Thymus (tissue), 11 donors: ENCODE measurements around the gene NUP133. TPM values are rescaled to one million over a fixed set of nuclear protein-coding genes. Genes with fewer than 3 reads are reported as not detected.
A peak's percentile ranks its signal among the peaks of the same experiment; 100 is the strongest.

Experiments
- DNase-seq, 9 donors: peaks; one replicate each; pipeline ENCODE4 v3.0.0-alpha.2; 2013; ENCODE audit warnings: low spot score in 9 of 9, low read depth in 6 of 9, missing footprints in 1 of 9
- H3K27ac ChIP-seq, 2 donors: one replicate each; pipeline ENCODE4 v1.5.1; 2013; ENCODE audit warnings: control low read depth in 1 of 2, low read depth in 1 of 2, low read length in 1 of 2, mild to moderate bottlenecking in 1 of 2, moderate library complexity in 1 of 2
- H3K27me3 ChIP-seq, 2 donors: one replicate each; pipeline ENCODE4 v1.5.1; 2013; ENCODE audit warnings: low read length in 1 of 2; ENCODE audit not compliant: control insufficient read depth in 2 of 2, insufficient read depth in 1 of 2
- H3K36me3 ChIP-seq, 2 donors: one replicate each; pipeline ENCODE4 v1.5.1; 2013; ENCODE audit warnings: low read length in 1 of 2, mild to moderate bottlenecking in 1 of 2, moderate library complexity in 1 of 2; ENCODE audit not compliant: control insufficient read depth in 2 of 2, insufficient read depth in 2 of 2
- H3K4me1 ChIP-seq, 2 donors: one replicate each; pipeline ENCODE4 v1.5.1; 2013; ENCODE audit warnings: low read length in 2 of 2; ENCODE audit not compliant: control insufficient read depth in 2 of 2, insufficient read depth in 2 of 2
- H3K4me3 ChIP-seq, 2 donors: one replicate each; pipeline ENCODE4 v1.5.1; 2013; ENCODE audit warnings: low read length in 2 of 2, control low read depth in 1 of 2, mild to moderate bottlenecking in 1 of 2
- H3K9me3 ChIP-seq, 2 donors: one replicate each; pipeline ENCODE4 v1.5.1; 2013; ENCODE audit warnings: low read length in 1 of 2, mild to moderate bottlenecking in 1 of 2; ENCODE audit not compliant: control insufficient read depth in 2 of 2, insufficient read depth in 1 of 2
- WGBS: extraction: QIAGEN DNeasy Blood & Tissue Kit; methylation state at CpG from one replicate; pipeline ENCODE4 v1.1.7; 2013; 5-methylcytosine and 5-hydroxymethylcytosine counted together
- polyA plus RNA-seq: library from polyadenylated mRNA; stranded (reverse); fragments of 200-250 nt; gene quantifications from one replicate; pipeline ENCODE4 v1.2.3, GENCODE V29; 2013
- total RNA-seq: library from RNA; stranded (reverse); fragments of 120-200 nt; gene quantifications from one replicate; pipeline ENCODE4 v1.2.4, GENCODE V29; 2013
- donor health status: healthy.

The NUP133 gene
- total and polyA plus RNA-seq, 2 donors, result 38.5 to 39.4 TPM

DNA sequence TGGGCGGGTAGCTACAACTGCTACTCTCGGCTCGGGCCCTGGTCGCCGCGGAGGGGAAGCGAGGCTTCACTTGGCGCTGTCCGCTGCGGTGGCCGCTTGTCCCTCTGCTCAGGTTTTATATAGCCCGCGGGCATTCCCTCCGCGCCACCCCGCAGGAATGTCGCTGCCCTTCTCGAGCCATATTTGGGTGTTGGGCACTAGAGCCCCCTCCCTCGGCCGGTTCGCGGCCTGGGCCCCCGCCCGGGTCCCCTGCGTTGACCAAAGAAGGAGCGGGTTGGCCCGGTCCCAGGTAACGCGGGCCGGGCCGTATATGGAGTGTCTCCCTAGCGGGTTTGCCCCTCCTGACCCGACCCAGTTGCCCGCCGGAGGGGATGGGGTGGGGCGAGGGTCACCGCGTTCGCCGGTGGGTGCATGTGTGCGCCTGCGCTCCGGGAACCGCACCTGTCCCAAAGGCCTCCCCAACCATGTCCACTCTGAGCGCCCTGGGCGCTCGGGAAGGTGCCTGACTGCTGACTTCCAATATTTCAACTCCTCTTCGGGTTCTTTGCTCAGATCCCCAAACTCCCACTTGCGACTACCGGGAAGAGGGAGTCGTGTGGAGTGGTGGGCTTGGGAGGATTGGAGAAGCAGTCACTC lies 74.0 kb downstream of the NUP133 start, which contains the start of gene ACTA1:
ACTA1 (minus strand) TSS at position 90 of the 636 bp plus-strand sequence. CDS start 979 bp downstream, outside the sequence.
- no peak for DNase-seq
- Histone ChIP-seq H3K36me3 (no peaks in the 10 kb centered on the region), H3K4me1 (peaks cover 0 to 9% of the 10 kb centered on the region in 2 donors), H3K27ac (no peak within 1 kb of the TSS), H3K9me3 (peaks cover 1 to 3% of the 10 kb centered on the region in 2 donors), H3K27me3 (peaks cover 63 to 82% of the 10 kb centered on the region in 2 donors), H3K4me3 (no peak within 1 kb of the TSS)
- WGBS, result 5% methylated on average over 51 of the region's 51 CpGs

DNA sequence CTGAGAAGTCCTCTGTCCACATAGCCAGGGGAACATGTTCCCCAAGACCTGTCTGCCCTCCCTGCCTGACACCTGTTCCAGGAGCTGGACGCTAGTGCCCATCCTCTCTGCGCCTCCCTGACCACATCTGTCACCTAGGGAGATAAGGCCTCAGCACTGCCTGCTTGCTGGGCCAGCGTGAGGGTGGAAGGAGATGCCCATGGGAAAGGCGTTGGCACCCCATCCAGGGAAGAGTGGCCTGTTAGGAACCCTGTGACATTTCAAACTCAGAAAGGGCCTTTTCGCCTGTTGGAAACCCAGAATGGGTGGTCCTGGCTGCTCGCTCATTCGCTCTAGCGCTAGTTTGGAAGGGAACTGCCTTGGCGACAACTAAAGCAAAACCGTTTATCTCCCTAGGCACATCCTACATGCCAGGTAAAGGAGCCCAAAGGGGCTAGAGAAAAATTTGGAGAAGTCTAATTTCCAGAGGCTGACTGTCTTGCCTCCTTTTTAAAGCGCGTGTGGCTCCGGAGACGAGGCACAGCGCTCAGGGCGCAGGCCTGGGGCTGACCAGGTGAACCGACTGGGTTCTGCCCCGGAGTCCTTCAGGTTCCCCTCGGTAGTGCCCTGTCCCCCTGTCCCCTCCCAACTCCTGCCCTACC lies 74.7 kb downstream of the NUP133 start:
- Histone ChIP-seq H3K9me3 (peaks cover 1 to 3% of the 10 kb centered on the region in 2 donors), H3K4me1 (peaks cover 0 to 9% of the 10 kb centered on the region in 2 donors), H3K4me3 (no peak overlapping the region), H3K27me3 (peaks cover 63 to 88% of the 10 kb centered on the region in 2 donors), H3K27ac (no peak overlapping the region), H3K36me3 (no peaks in the 10 kb centered on the region)
- WGBS, result 19% methylated on average over 19 of the region's 19 CpGs
- no peak for DNase-seq

DNA sequence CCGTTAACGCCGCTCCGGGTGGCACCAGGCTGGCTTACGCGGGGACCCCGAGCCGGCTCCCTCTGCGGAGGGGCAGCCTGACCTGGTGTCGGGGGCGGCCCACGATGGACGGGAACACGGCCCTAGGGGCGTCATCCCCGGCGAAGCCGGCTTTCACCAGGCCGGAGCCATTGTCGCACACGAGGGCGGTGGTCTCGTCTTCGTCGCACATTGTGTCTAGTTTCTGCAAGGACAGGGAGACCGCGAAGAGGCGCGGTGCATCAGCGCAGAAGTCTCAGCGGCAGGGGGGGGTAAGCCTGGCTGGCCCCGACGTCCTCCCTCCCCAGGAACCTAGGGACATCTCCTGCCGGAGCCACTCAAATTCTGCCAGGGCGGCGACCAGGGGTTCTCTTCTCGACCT lies 75.2 kb downstream of the NUP133 start:
- peaks cover 0 to 9% of the 10 kb centered on the region in 2 donors for H3K4me1 ChIP-seq
- H3K36me3 ChIP-seq, result no peaks in the 10 kb centered on the region
- peaks cover 63 to 92% of the 10 kb centered on the region in 2 donors for H3K27me3 ChIP-seq
- H3K27ac ChIP-seq, result no peak overlapping the region
- no peak overlapping the region for H3K4me3 ChIP-seq
- peaks cover 1 to 3% of the 10 kb centered on the region in 2 donors for H3K9me3 ChIP-seq
- no peak for DNase-seq
- 14% methylated on average over 37 of the region's 37 CpGs for WGBS

DNA sequence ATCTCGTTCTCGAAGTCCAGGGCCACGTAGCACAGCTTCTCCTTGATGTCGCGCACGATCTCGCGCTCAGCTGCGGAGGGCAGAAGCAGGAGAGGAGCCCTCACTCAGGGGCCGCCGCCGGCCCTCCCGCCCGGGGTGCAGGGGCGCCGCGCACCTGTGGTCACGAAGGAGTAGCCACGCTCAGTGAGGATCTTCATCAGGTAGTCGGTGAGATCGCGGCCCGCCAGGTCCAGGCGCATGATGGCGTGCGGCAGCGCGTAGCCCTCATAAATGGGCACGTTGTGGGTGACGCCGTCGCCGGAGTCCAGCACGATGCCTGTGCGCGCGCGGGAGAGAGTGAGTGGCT lies 76.1 kb downstream of the NUP133 start:
- H3K4me1 ChIP-seq, result peaks cover 0 to 9% of the 10 kb centered on the region in 2 donors
- H3K27me3 ChIP-seq, result peaks cover 68 to 97% of the 10 kb centered on the region in 2 donors
- no peak overlapping the region for H3K27ac ChIP-seq
- H3K4me3 ChIP-seq, result peak overlapping the region in 1 of 2 donors; percentile 11
- peaks cover 1 to 3% of the 10 kb centered on the region in 2 donors for H3K9me3 ChIP-seq
- no peak for DNase-seq
- 10% methylated on average over 38 of the region's 38 CpGs for WGBS
- no peaks in the 10 kb centered on the region for H3K36me3 ChIP-seq

DNA sequence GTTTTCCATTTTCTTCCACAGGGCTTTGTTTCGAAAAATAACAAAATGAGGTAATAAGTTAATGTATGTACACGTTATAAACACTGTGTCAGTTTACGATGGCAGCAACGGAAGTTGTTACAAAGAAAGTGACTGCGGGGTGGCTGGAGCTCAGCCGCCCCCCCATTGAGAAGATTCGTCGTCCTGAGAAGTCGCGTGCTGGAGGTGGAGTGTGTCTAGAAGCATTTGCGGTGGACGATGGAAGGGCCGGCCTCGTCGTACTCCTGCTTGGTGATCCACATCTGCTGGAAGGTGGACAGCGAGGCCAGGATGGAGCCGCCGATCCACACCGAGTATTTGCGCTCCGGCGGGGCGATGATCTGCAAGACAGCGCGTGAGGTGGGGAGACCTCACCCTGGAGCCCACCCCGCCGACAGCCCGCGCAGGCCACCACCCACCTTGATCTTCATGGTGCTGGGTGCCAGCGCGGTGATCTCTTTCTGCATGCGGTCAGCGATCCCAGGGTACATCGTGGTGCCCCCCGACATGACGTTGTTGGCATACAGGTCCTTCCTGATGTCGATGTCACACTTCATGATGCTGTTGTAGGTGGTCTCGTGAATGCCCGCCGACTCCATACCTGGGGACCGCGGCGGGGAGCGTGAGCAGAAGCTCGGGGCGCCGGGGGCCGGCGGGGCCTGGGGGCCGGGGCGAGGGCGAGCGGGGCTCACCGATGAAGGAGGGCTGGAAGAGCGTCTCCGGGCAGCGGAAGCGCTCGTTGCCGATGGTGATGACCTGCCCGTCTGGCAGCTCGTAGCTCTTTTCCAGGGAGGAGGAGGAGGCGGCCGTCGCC lies 76.6 kb downstream of the NUP133 start:
- H3K4me3 ChIP-seq, result peak overlapping the region in 1 of 2 donors; percentile 11
- no peak overlapping the region for H3K27ac ChIP-seq
- peaks cover 0 to 9% of the 10 kb centered on the region in 2 donors for H3K4me1 ChIP-seq
- H3K27me3 ChIP-seq, result peaks cover 69 to 98% of the 10 kb centered on the region in 2 donors
- peaks cover 1 to 3% of the 10 kb centered on the region in 2 donors for H3K9me3 ChIP-seq
- H3K36me3 ChIP-seq, result no peaks in the 10 kb centered on the region
- DNase-seq, result no peak
- 9% methylated on average over 65 of the region's 65 CpGs for WGBS

DNA sequence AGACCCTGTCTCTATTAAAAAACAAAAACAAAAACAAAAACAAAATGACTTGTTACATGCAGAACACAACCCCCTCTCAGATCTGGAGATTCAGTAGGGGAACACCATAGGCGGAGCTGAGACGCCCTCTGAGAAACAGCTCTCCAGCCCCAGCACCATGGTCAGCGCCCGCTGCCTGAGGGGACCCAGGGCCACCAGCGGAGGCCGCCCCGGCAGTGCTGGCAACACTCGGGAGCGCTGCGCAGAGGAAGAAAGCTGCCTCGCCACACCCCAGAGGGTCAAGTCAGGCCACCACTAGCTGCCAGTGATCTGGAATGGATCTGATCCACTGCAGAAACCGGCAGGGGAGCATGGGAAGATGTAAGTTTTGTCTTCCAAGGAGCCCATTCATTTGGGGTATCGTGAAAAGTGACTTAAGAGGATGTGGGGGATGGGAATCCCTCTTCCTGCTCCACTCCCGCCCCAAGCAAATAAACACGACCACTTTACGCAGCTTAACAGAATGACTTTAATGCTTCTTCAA lies 77.3 kb downstream of the NUP133 start:
- H3K4me1 ChIP-seq, result peaks cover 0 to 9% of the 10 kb centered on the region in 2 donors
- H3K27ac ChIP-seq, result no peak overlapping the region
- 4% methylated on average over 16 of the region's 16 CpGs for WGBS
- DNase-seq, result peak in 7 of 9 donors; percentile 11 to 64 (median 35)
- H3K36me3 ChIP-seq, result no peaks in the 10 kb centered on the region
- peak overlapping the region in 1 of 2 donors; percentile 11 for H3K4me3 ChIP-seq
- peaks cover 1 to 3% of the 10 kb centered on the region in 2 donors for H3K9me3 ChIP-seq
- H3K27me3 ChIP-seq, result peaks cover 66 to 98% of the 10 kb centered on the region in 2 donors

DNA sequence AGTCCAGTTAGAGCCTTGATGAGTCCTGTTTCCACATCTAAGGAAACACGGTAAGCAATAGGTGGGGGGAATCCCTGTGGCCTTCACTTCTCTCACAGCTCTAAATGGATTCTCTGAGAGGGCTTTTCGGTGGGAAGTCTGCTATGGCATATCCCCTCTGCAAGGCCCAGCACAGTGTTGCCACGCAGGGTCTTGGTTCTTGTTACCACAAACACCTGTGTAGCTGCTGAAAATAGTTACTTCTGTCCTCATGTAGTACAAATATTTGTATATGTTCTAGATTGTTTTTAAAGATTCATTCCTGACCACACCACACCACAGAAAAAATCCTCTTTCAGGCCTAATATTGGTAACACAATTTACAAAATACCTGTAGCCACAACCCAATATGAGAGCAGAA lies 79.9 kb downstream of the NUP133 start:
- Histone ChIP-seq H3K27ac (no peak overlapping the region), H3K36me3 (no peaks in the 10 kb centered on the region), H3K4me1 (peaks cover 0 to 9% of the 10 kb centered on the region in 2 donors), H3K9me3 (peaks cover 1 to 3% of the 10 kb centered on the region in 2 donors), H3K27me3 (peaks cover 43 to 77% of the 10 kb centered on the region in 2 donors), H3K4me3 (no peak overlapping the region)
- WGBS, result 83% methylated on average over 3 of the region's 3 CpGs
- DNase-seq, result no peak

DNA sequence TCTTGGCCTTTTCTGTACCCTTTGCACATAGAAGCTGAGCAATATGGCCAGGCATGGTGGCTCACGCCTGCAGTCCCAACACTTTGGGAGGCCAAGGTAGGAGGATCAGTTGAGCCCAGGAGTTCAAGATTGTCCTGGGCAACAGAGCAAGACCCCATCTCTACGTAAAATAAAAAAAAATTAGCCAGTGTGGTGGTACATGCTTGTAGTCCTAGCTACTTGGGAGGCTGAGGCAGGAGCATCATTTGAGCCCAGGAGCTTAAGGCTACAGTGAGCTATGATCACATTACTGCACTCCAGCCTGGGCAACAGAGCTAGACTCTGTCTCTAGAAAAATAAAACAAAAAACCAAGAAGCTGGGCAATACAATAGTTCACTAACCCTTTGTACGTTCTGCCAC lies 80.6 kb downstream of the NUP133 start:
- DNase-seq, result no peak
- Histone ChIP-seq H3K4me3 (no peak overlapping the region), H3K4me1 (peaks cover 0 to 9% of the 10 kb centered on the region in 2 donors), H3K36me3 (no peaks in the 10 kb centered on the region), H3K27ac (no peak overlapping the region), H3K9me3 (peaks cover 1 to 3% of the 10 kb centered on the region in 2 donors), H3K27me3 (peaks cover 36 to 70% of the 10 kb centered on the region in 2 donors)
- WGBS, result 88% methylated on average over 3 of the region's 3 CpGs
